ENCODE data around the gene SH3PXD2B.
"Not testable (repeated sequence)": the region's sequence is repeated elsewhere in the genome, so short reads cannot be mapped to it uniquely, and the experiment has no call there.

The SH3PXD2B gene

GRCh38 chr5:172288465-172288864 is 165.9 kb downstream of the SH3PXD2B start:
- no peak for DNase-seq

DNA sequence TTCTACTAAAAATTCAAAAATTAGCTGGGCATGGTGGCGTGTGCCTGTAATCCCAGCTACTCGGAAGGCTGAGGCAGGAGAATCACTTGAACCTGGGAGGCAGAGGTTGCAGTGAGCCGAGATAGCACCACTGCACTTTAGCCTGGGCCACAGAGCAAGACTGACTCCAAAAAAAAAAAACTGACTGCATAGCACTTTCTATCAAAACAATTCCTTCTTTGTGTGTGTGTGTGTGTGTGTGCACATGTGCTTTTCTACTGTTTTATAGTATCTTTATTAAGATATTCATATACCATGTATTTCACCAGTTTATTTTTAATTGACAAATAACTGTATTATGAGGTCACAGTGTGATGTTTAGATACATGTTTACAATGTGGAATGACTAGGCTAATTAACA is 167.2 kb downstream of the SH3PXD2B start:
- not testable (repeated sequence) for DNase-seq

DNA sequence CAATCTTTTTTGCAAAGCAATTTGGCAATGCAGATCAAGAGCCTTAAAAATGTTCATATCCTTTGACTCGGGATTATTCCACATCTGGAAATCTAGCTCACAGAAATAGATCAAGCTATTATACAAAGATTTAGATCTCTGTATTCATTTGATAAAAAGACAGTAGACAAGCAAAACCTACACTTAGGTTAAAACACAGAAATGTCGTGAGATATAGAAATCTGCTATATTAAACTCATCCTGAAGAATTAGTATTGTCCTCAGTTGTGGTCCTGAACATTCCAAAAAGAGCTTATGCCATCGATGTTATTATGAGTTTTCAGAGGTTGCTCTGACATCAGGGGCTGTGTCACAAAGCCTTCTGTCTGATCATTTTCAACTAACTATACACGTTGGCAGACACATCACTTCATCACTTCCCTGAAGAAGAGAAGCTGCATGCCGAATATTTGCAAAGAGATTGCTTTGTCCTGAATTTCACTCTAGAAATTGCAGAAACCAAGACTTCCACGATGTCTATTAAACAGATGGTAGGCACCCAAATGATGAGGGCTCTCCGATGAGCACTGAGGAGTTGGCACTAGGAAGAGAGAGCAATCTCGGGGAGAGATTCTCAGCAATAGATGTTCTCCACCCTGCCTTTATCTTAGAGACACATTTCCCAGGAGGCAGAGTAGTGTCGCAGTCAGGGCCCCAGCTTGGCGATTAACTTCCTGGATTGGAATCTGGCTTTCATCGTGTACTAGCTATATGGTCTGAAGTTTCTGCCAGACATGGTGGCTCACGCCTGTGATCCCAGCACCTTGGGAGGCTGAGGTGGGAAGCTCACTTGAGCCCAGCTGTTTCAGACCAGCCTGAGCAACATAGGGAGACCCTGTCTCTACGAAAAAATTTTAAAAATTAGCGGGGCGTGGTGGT is 168.8 kb downstream of the SH3PXD2B start:
- no peak for DNase-seq

GRCh38 chr5:172284611-172284980 is 169.7 kb downstream of the SH3PXD2B start:
- DNase-seq: no peak

- DNase-seq: peak; percentile 85
Measured at GRCh38 chr5:172283862-172284610, 170.3 kb downstream of the SH3PXD2B start.

- peak; percentile 84 for DNase-seq
Measured at GRCh38 chr5:172283020-172283861, 171.1 kb downstream of the SH3PXD2B start, which contains the start of gene UBTD2. TSS of gene UBTD2 (minus strand) at chr5:172283764. CDS start at chr5:172283665, 99 bp downstream.

- DNase-seq: no peak
Measured at GRCh38 chr5:172282272-172283019, 171.9 kb downstream of the SH3PXD2B start.

- no peak for DNase-seq
Measured at GRCh38 chr5:172281346-172281745, 173.0 kb downstream of the SH3PXD2B start.

GRCh38 chr5:172280929-172281328 is 173.4 kb downstream of the SH3PXD2B start:
- DNase-seq: no peak

DNA sequence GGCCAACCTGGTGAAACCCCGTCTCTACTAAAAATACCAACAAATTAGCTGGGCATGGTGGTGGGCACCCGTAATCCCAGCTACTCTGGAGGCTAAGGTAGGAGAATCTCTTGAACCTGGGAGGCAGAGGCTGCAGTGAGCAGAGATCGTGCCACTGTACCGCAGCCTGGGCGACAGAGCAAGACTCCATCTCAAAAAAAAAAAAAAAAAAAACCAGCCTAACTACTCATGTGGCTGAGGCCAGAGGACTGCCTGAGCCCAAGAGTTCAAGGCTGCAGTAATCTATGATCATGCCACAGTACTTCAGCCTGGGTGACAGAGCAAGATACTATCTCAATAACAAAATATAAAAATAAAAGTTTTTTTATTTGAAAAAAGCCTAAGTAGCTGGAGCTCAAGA is 174.0 kb downstream of the SH3PXD2B start:
- DNase-seq: no peak

DNA sequence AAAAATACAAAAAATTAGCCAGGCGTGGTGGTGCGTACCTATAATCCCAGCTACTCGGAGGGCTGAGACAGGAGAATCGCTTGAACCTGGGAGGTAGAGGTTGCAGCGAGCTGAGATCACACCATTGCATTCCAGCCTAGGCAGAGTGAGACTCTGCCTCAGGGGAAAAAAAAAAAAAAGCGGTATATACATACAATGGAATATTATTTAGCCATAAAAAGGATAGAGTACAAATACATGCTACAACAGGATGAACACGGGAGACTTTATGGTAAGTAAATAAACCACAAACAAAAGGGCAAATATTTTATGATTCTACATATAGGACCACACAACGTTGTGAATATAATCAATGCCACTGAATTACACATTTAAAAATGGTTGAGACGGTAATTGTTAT is 176.0 kb downstream of the SH3PXD2B start:
- no peak for DNase-seq

GRCh38 chr5:172276214-172276613 is 178.1 kb downstream of the SH3PXD2B start:
- DNase-seq: no peak
